GM21786 (cell line): ENCODE data around the gene SYT1.

Experiments
- ATAC-seq: cut with Tn5 transposase; IDR thresholded peaks from one replicate; pipeline ENCODE4 v1.9.1; 2021; ENCODE audit not compliant: unreplicated experiment

Gene SYT1

GRCh38 chr12:79274501-79275064 is 410.0 kb downstream of the SYT1 start:
- ATAC-seq = no peak

- ATAC-seq = no peak
Measured at GRCh38 chr12:79275631-79276030, 411.1 kb downstream of the SYT1 start.

GRCh38 chr12:79283364-79283763 is 418.8 kb downstream of the SYT1 start:
- no peak for ATAC-seq

- no peak for ATAC-seq
Measured at GRCh38 chr12:79288911-79289310, 424.3 kb downstream of the SYT1 start.

- ATAC-seq = no peak
Measured at GRCh38 chr12:79291711-79292110, 427.1 kb downstream of the SYT1 start.

GRCh38 chr12:79294590-79294989 is 430.0 kb downstream of the SYT1 start:
- ATAC-seq = no peak

GRCh38 chr12:79295572-79295971 is 431.0 kb downstream of the SYT1 start:
- ATAC-seq = no peak

GRCh38 chr12:79296133-79296532 is 431.6 kb downstream of the SYT1 start:
- ATAC-seq = no peak

GRCh38 chr12:79296871-79297270 is 432.3 kb downstream of the SYT1 start:
- no peak for ATAC-seq

GRCh38 chr12:79298506-79298905 is 433.9 kb downstream of the SYT1 start:
- no peak for ATAC-seq

GRCh38 chr12:79299447-79300198 is 435.0 kb downstream of the SYT1 start:
- ATAC-seq = no peak

- no peak for ATAC-seq
Measured at GRCh38 chr12:79300199-79300568, 435.6 kb downstream of the SYT1 start.

- ATAC-seq = no peak
Measured at GRCh38 chr12:79301181-79301580, 436.6 kb downstream of the SYT1 start.

GRCh38 chr12:79302162-79302814 is 437.7 kb downstream of the SYT1 start:
- no peak for ATAC-seq

GRCh38 chr12:79307340-79307739 is 442.8 kb downstream of the SYT1 start:
- no peak for ATAC-seq

- ATAC-seq = no peak
Measured at GRCh38 chr12:79309039-79309438, 444.5 kb downstream of the SYT1 start.

- ATAC-seq = no peak
Measured at GRCh38 chr12:79317179-79317847, 452.7 kb downstream of the SYT1 start.

- no peak for ATAC-seq
Measured at GRCh38 chr12:79322905-79323304, 458.3 kb downstream of the SYT1 start.

- ATAC-seq = no peak
Measured at GRCh38 chr12:79324571-79324970, 460.0 kb downstream of the SYT1 start.

- no peak for ATAC-seq
Measured at GRCh38 chr12:79326222-79326621, 461.6 kb downstream of the SYT1 start.

- ATAC-seq = no peak
Measured at GRCh38 chr12:79326663-79327062, 462.1 kb downstream of the SYT1 start.

- ATAC-seq = no peak
Measured at GRCh38 chr12:79327465-79327864, 462.9 kb downstream of the SYT1 start.
